Measurements from ENCODE around the gene CCDC8. TPM values are rescaled to one million over a fixed set of nuclear protein-coding genes. Genes with fewer than 3 reads are reported as not detected.

The CCDC8 gene
- total RNA-seq, 1 experiment from 2014 or later: 27.5 TPM

- Mint-ChIP-seq H3K4me1 (peaks cover 40 to 44% of the 10 kb centered on the region in 2 experiments), H3K27ac (no peak overlapping the region), H3K27me3 (ENCODE audit: low read depth) (no peaks in the 10 kb centered on the region), H3K36me3 (ENCODE audit: insufficient read depth in 1 of 3, low read depth in 3 of 3) (peaks cover 4 to 28% (median 26%) of the 10 kb centered on the region in 3 experiments; a peak in 6 of 7 replicates), H3K4me3 (no peak overlapping the region), H3K9me3 (no peaks in the 10 kb centered on the region)
- Histone ChIP-seq H3K4ac (ENCODE audit: low read depth, low read length) (no peak overlapping the region), H2AFZ (ENCODE audit: low read length) (no peak overlapping the region), H3K9ac (ENCODE audit: extremely low read depth, insufficient read length, low read length) (no peak overlapping the region), H2BK120ac (ENCODE audit: low read depth, low read length, poor library complexity, severe bottlenecking) (no peak overlapping the region), H2BK12ac (ENCODE audit: insufficient read length, low read depth, low read length) (no peak overlapping the region), H3K14ac (ENCODE audit: insufficient read depth, low read length) (no peak overlapping the region), H4K20me1 (ENCODE audit: control insufficient read depth, insufficient read depth, insufficient read length) (no peaks in the 10 kb centered on the region), H3K79me2 (ENCODE audit: insufficient read depth, low read length) (no peaks in the 10 kb centered on the region), H4K91ac (ENCODE audit: insufficient read length, low read depth, low read length) (no peak overlapping the region), H3K18ac (ENCODE audit: insufficient read length, low read depth, low read length) (no peak overlapping the region), H3K9me3 (ENCODE audit: control insufficient read depth, low read depth, low read length) (no peaks in the 10 kb centered on the region), H4K5ac (ENCODE audit: insufficient read length, low read depth, low read length) (no peak overlapping the region), H4K8ac (replicated peaks; ENCODE audit: insufficient read length, low read depth, low read length) (no peak overlapping the region), H2BK20ac (ENCODE audit: low read depth, low read length, poor library complexity, severe bottlenecking) (no peak overlapping the region), H3K79me1 (ENCODE audit: insufficient read depth, low read depth, low read length, poor library complexity, severe bottlenecking) (peaks cover 5% of the 10 kb centered on the region), H3T11ph (ENCODE audit: low read length) (no peak overlapping the region), H2BK15ac (ENCODE audit: low read depth, low read length) (no peak overlapping the region), H3K27me3 (ENCODE audit: insufficient read depth, low read length) (no peaks in the 10 kb centered on the region), H2AK5ac (ENCODE audit: insufficient read length, low read length) (no peak overlapping the region), H3K56ac (ENCODE audit: insufficient read length, low read depth, low read length) (no peak overlapping the region), H3K23me2 (ENCODE audit: insufficient read length, low read depth, low read length, poor library complexity, severe bottlenecking) (no peaks in the 10 kb centered on the region), H3K4me1 (ENCODE audit: insufficient read depth, low read length) (peaks cover 7% of the 10 kb centered on the region; the same call in 1 of the 2 replicates), H3K27ac (ENCODE audit: insufficient read length, low read depth, low read length) (no peak overlapping the region), H2BK5ac (ENCODE audit: insufficient read length, low read length) (no peak overlapping the region), H3K4me2 (ENCODE audit: insufficient read depth, insufficient read length, low read length) (no peak overlapping the region), H3K23ac (ENCODE audit: insufficient read length, low read depth, low read length) (no peak overlapping the region)
- no peak for TF ChIP-seq CTCF (conservative IDR thresholded peaks at IDR 0.05)
- DNase-seq: no peak
- no CpG with 5 or more reads among the region's 7 CpGs for WGBS (ENCODE audit: extremely low coverage, insufficient read length, low lambda C conversion rate)
Measured at GRCh38 chr19:46369817-46370216, 43.5 kb downstream of the CCDC8 start.
